ENCODE results near the gene WBP1.
"Not testable (repeated sequence)": the region's sequence is repeated elsewhere in the genome, so short reads cannot be mapped to it uniquely, and the experiment has no call there.

Gene WBP1

GRCh38 chr2:74464406-74464805 lies 6.2 kb downstream of the WBP1 start:
- no peak for DNase-seq (ENCODE audit: low read depth)
- H3K4me3 ChIP-seq (ENCODE audit: low read length) = peak overlapping the region; percentile 79
- TF ChIP-seq, protein P1, sequence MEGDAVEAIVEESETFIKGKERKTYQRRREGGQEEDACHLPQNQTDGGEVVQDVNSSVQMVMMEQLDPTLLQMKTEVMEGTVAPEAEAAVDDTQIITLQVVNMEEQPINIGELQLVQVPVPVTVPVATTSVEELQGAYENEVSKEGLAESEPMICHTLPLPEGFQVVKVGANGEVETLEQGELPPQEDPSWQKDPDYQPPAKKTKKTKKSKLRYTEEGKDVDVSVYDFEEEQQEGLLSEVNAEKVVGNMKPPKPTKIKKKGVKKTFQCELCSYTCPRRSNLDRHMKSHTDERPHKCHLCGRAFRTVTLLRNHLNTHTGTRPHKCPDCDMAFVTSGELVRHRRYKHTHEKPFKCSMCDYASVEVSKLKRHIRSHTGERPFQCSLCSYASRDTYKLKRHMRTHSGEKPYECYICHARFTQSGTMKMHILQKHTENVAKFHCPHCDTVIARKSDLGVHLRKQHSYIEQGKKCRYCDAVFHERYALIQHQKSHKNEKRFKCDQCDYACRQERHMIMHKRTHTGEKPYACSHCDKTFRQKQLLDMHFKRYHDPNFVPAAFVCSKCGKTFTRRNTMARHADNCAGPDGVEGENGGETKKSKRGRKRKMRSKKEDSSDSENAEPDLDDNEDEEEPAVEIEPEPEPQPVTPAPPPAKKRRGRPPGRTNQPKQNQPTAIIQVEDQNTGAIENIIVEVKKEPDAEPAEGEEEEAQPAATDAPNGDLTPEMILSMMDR (conservative IDR thresholded peaks at IDR 0.05; ENCODE audit: low read depth, low read length) = no peak

GRCh38 chr2:74470742-74471141 lies 12.5 kb downstream of the WBP1 start:
- DNase-seq (ENCODE audit: low read depth); H3K4me3 ChIP-seq (ENCODE audit: low read length): not testable (repeated sequence)

- peak overlapping the region; percentile 68 for H3K4me3 ChIP-seq (ENCODE audit: low read length)
- no peak for DNase-seq (ENCODE audit: low read depth)
- TF ChIP-seq, protein P1 (conservative IDR thresholded peaks at IDR 0.05; ENCODE audit: low read depth, low read length) = no peak
These were observed 13.3 kb downstream of the WBP1 start for GRCh38 chr2:74471332-74472065.

- DNase-seq (ENCODE audit: low read depth) = peak; percentile 71
- peak within 1 kb of the TSS; percentile 68 for H3K4me3 ChIP-seq (ENCODE audit: low read length)
- TF ChIP-seq, protein P1 (conservative IDR thresholded peaks at IDR 0.05; ENCODE audit: low read depth, low read length) = no peak
These were observed 14.1 kb downstream of the WBP1 start, which contains the start of gene MRPL53 for GRCh38 chr2:74472086-74472944. TSS of gene MRPL53 (minus strand) at chr2:74472680. CDS start at chr2:74472660, 20 bp downstream.

GRCh38 chr2:74472945-74473258 lies 14.7 kb downstream of the WBP1 start:
- H3K4me3 ChIP-seq (ENCODE audit: low read length) = peak overlapping the region; percentile 68
- TF ChIP-seq, protein P1 (conservative IDR thresholded peaks at IDR 0.05; ENCODE audit: low read depth, low read length) = no peak
- DNase-seq (ENCODE audit: low read depth) = no peak

GRCh38 chr2:74474481-74474880 lies 16.2 kb downstream of the WBP1 start:
- TF ChIP-seq, protein P1 (conservative IDR thresholded peaks at IDR 0.05; ENCODE audit: low read depth, low read length) = no peak
- DNase-seq (ENCODE audit: low read depth) = no peak
- no peak overlapping the region for H3K4me3 ChIP-seq (ENCODE audit: low read length)

GRCh38 chr2:74474899-74475298 lies 16.7 kb downstream of the WBP1 start:
- H3K4me3 ChIP-seq (ENCODE audit: low read length) = no peak overlapping the region
- TF ChIP-seq, protein P1 (conservative IDR thresholded peaks at IDR 0.05; ENCODE audit: low read depth, low read length) = peak; percentile 44
- DNase-seq (ENCODE audit: low read depth) = no peak
